Activated CD4-positive, CD25-positive, alpha-beta regulatory T cell treated with anti-CD3 and anti-CD28 coated beads, Interleukin-2, amount 50 U/mL, for 24 hours (primary cell): ENCODE results near the gene TEN1.
A peak's percentile ranks its signal among the peaks of the same experiment; 100 is the strongest.

Source experiments
- ATAC-seq, 2 donors: fragments of 150-1000 bp; cut with Tn5 transposase; one replicate each; pipeline ENCODE4 v1.10.0; 2021; ENCODE audit warnings: mild to moderate bottlenecking in 1 of 2, moderate library complexity in 1 of 2

TEN1 gene

GRCh38 chr17:76007850-76008165 lies 28.8 kb downstream of the TEN1 start:
- ATAC-seq: no peak

- ATAC-seq: no peak
Observed at GRCh38 chr17:76008208-76008607, 29.2 kb downstream of the TEN1 start.

- ATAC-seq: no peak
Observed at GRCh38 chr17:76008630-76009425, 29.8 kb downstream of the TEN1 start.

- ATAC-seq: no peak
Observed at GRCh38 chr17:76009447-76009846, 30.4 kb downstream of the TEN1 start.

GRCh38 chr17:76009969-76010661 lies 31.1 kb downstream of the TEN1 start:
- ATAC-seq: no peak

GRCh38 chr17:76011951-76012350 lies 32.9 kb downstream of the TEN1 start:
- no peak for ATAC-seq

GRCh38 chr17:76013377-76013932 lies 34.4 kb downstream of the TEN1 start:
- ATAC-seq: no peak

GRCh38 chr17:76014100-76014924 lies 35.3 kb downstream of the TEN1 start:
- ATAC-seq: peak; percentile 94 to 95

- no peak for ATAC-seq
Observed at GRCh38 chr17:76014925-76015261, 35.9 kb downstream of the TEN1 start.

GRCh38 chr17:76017481-76018339 lies 38.7 kb downstream of the TEN1 start:
- ATAC-seq: no peak

- no peak for ATAC-seq
Observed at GRCh38 chr17:76018340-76018680, 39.3 kb downstream of the TEN1 start.

GRCh38 chr17:76018801-76019200 lies 39.8 kb downstream of the TEN1 start:
- ATAC-seq: no peak

GRCh38 chr17:76019833-76020467 lies 40.9 kb downstream of the TEN1 start:
- no peak for ATAC-seq

GRCh38 chr17:76022285-76022684 lies 43.2 kb downstream of the TEN1 start:
- no peak for ATAC-seq

- no peak for ATAC-seq
Observed at GRCh38 chr17:76022973-76023899, 44.2 kb downstream of the TEN1 start.

- ATAC-seq: no peak
Observed at GRCh38 chr17:76023900-76024237, 44.8 kb downstream of the TEN1 start.

- no peak for ATAC-seq
Observed at GRCh38 chr17:76024353-76024752, 45.3 kb downstream of the TEN1 start.

- no peak for ATAC-seq
Observed at GRCh38 chr17:76025294-76025693, 46.3 kb downstream of the TEN1 start.

- ATAC-seq: no peak
Observed at GRCh38 chr17:76026714-76027158, 47.7 kb downstream of the TEN1 start.

GRCh38 chr17:76027159-76027839 lies 48.3 kb downstream of the TEN1 start, which contains the start of gene EVPL:
EVPL (minus strand) TSS chr17:76027306; CDS start chr17:76027198, 108 bp downstream.
- ATAC-seq: no peak
